GM23338 (cell line): ENCODE data around the gene TIMP3. TPM values are rescaled to one million over a fixed set of nuclear protein-coding genes. Genes with fewer than 3 reads are reported as not detected.

Experiments
- ATAC-seq: fragments of 200-7000 bp; cut with Tn5 transposase; 3 replicates; pipeline ENCODE4 v1.9.1; 2020
- DNase-seq: peaks from one replicate; pipeline ENCODE4 v3.0.0-alpha.2; 2015; ENCODE audit warnings: low spot score
- H2AFZ ChIP-seq: fragments of 200-600 bp; sonication (generic); 2 replicates; pipeline ENCODE4 v1.8.0; 2016; ENCODE audit warnings: antibody characterized with exemption, mild to moderate bottlenecking, moderate library complexity
- H3F3A ChIP-seq: fragments of 200-600 bp; sonication (generic); replicated peaks from 2 replicates; pipeline ENCODE4 v1.8.0; 2017; ENCODE audit warnings: antibody characterized with exemption, mixed run types, low read depth
- H3K27ac ChIP-seq: fragments of 200-600 bp; sonication (generic); 2 replicates; pipeline ENCODE4 v1.6.1; 2016; ENCODE audit warnings: low read depth
- H3K27me3 ChIP-seq: fragments of 200-600 bp; sonication (generic); 2 replicates; pipeline ENCODE4 v1.8.0; 2016; ENCODE audit warnings: mild to moderate bottlenecking, mixed run types, moderate library complexity; ENCODE audit not compliant: insufficient read depth
- H3K36me3 ChIP-seq: fragments of 200-600 bp; sonication (generic); 2 replicates; pipeline ENCODE4 v1.8.0; 2016; ENCODE audit warnings: mild to moderate bottlenecking; ENCODE audit not compliant: insufficient read depth
- H3K4me1 ChIP-seq: fragments of 200-600 bp; sonication (generic); 2 replicates; pipeline ENCODE4 v1.8.0; 2016; ENCODE audit warnings: mild to moderate bottlenecking, moderate library complexity; ENCODE audit not compliant: insufficient read depth
- H3K4me2 ChIP-seq: fragments of 200-600 bp; sonication (generic); 2 replicates; pipeline ENCODE4 v1.7.1; 2017; ENCODE audit warnings: mixed run types
- H3K4me3 ChIP-seq: fragments of 200-600 bp; sonication (generic); 2 replicates; pipeline ENCODE4 v1.6.1; 2016; ENCODE audit warnings: mixed run types
- H3K79me2 ChIP-seq: fragments of 200-600 bp; sonication (generic); replicated peaks from 2 replicates; pipeline ENCODE4 v1.8.0; 2017; ENCODE audit warnings: mild to moderate bottlenecking; ENCODE audit not compliant: insufficient read depth
- H3K9me2 ChIP-seq: fragments of 200-600 bp; sonication (generic); 2 replicates; pipeline ENCODE4 v1.8.0; 2017; ENCODE audit not compliant: insufficient read depth
- H4K20me1 ChIP-seq: fragments of 200-600 bp; sonication (generic); replicated peaks from 2 replicates; pipeline ENCODE4 v1.8.0; 2017; ENCODE audit warnings: mild to moderate bottlenecking; ENCODE audit not compliant: insufficient read depth
- H3K27ac Mint-ChIP-seq: 2 replicates; pipeline ENCODE4 v1.8.0; 2020; ENCODE audit warnings: inconsistent platforms, mild to moderate bottlenecking, moderate library complexity, mixed read lengths
- H3K27me3 Mint-ChIP-seq: 3 replicates; pipeline ENCODE4 v1.8.0; 2022; ENCODE audit warnings: low read depth, mild to moderate bottlenecking, moderate library complexity, mixed read lengths, inconsistent platforms; ENCODE audit not compliant: insufficient read depth, poor library complexity
- H3K36me3 Mint-ChIP-seq: 3 replicates; pipeline ENCODE4 v1.8.0; 2021; ENCODE audit warnings: low read depth, mild to moderate bottlenecking, inconsistent platforms, moderate library complexity, mixed read lengths
- H3K4me1 Mint-ChIP-seq: 3 replicates; pipeline ENCODE4 v1.8.0; 2020; ENCODE audit warnings: mild to moderate bottlenecking, inconsistent platforms, mixed read lengths
- H3K4me3 Mint-ChIP-seq: 3 replicates; pipeline ENCODE4 v1.8.0; 2021; ENCODE audit warnings: moderate library complexity, mild to moderate bottlenecking, inconsistent platforms, mixed read lengths
- H3K9me3 Mint-ChIP-seq: 3 replicates; pipeline ENCODE4 v1.8.0; 2020; ENCODE audit warnings: moderate library complexity, mild to moderate bottlenecking, inconsistent platforms, mixed read lengths
- ETS1 ChIP-seq: IDR thresholded peaks from 2 replicates; pipeline ENCODE4 v1.6.1; 2016; ENCODE audit warnings: antibody characterized with exemption
- EZH2phosphoT487 ChIP-seq: fragments of 200-600 bp; sonication (generic); IDR thresholded peaks from one replicate; pipeline ENCODE4 v1.8.1; 2018; ENCODE audit warnings: antibody characterized with exemption; ENCODE audit not compliant: unreplicated experiment
- JUNB ChIP-seq: IDR thresholded peaks from one replicate; pipeline ENCODE4 v1.6.1; 2016; ENCODE audit warnings: antibody characterized with exemption; ENCODE audit not compliant: unreplicated experiment
- NANOG ChIP-seq: IDR thresholded peaks from 2 replicates; pipeline ENCODE4 v1.6.1; 2016; ENCODE audit warnings: antibody characterized with exemption, borderline replicate concordance
- ZNF114 ChIP-seq: fragments of 250-450 bp; sonication (Bioruptor Pico); IDR thresholded peaks from 2 replicates; pipeline ENCODE4 v1.5.0; 2020; ENCODE audit warnings: mild to moderate bottlenecking, moderate library complexity
- ZNF331 ChIP-seq: fragments of 250-450 bp; sonication (Bioruptor Pico); IDR thresholded peaks from 2 replicates; pipeline ENCODE4 v1.5.0; 2020; ENCODE audit warnings: low read depth, mild to moderate bottlenecking, moderate library complexity
- ZNF462 ChIP-seq: fragments of 250-450 bp; sonication (Bioruptor Pico); IDR thresholded peaks from 2 replicates; pipeline ENCODE4 v1.5.0; 2020; ENCODE audit warnings: mild to moderate bottlenecking, moderate library complexity
- polyA plus RNA-seq: library from polyadenylated mRNA; unstranded; fragments of >200 nt; fragmentation: Nextera tagmentation; extraction: Ambion mirVana; gene quantifications from 2 replicates; pipeline ENCODE4 v1.2.1, GENCODE V29; 2016
- total RNA-seq: library from RNA; depleted of rRNA; stranded (reverse); fragments of >200 nt; shearing (Covaris generic); gene quantifications from 2 replicates; pipeline ENCODE4 v1.2.3, GENCODE V29; 2014

Gene TIMP3
- total and polyA plus RNA-seq, 2 experiments from 2014 or later: 1.4 to 4.3 TPM

GRCh38 chr22:32788904-32789624, 12.4 kb upstream of the TIMP3 start:
- Mint-ChIP-seq H3K4me3 (no peak overlapping the region; the same call in 2 of the 3 replicates), H3K27me3 (no peaks in the 10 kb centered on the region), H3K27ac (peak overlapping the region; percentile 34; the same call in 1 of the 2 replicates), H3K36me3 (0 out of 3 replicates have a peak, but pooled peaks cover 2% of the 10 kb centered on the region), H3K9me3 (no peaks in the 10 kb centered on the region), H3K4me1 (peaks cover 10% of the 10 kb centered on the region; the same call in 2 of the 3 replicates)
- DNase-seq: no peak
- Histone ChIP-seq H3K4me2 (no peak overlapping the region), H3K79me2 (no peaks in the 10 kb centered on the region), H3K4me3 (no peak overlapping the region), H3K27me3 (no peaks in the 10 kb centered on the region), H4K20me1 (peaks cover 7% of the 10 kb centered on the region; the same call in 1 of the 2 replicates), H2AFZ (no peak overlapping the region), H3K27ac (no peak overlapping the region), H3K36me3 (no peaks in the 10 kb centered on the region), H3F3A (no peaks in the 10 kb centered on the region), H3K9me2 (no peaks in the 10 kb centered on the region), H3K4me1 (no peaks in the 10 kb centered on the region)
- no peak for ATAC-seq
- TF ChIP-seq ZNF114 (no peak), ETS1 (no peak), NANOG (no peak), ZNF331 (CRISPR knock-in tag) (no peak), JUNB (no peak), EZH2phosphoT487 (no peak), ZNF462 (CRISPR knock-in tag) (no peak)
